SK-N-SH (cell line): ENCODE results near the gene CACNA2D3. TPM values are rescaled to one million over a fixed set of nuclear protein-coding genes. Genes with fewer than 3 reads are reported as not detected.

Source experiments
- CTCF ChIA-PET: fragments of 300-600, 350-600 bp; formaldehyde crosslinking; extraction: SDS; loops from one replicate; lab custom pipeline; 2021; lab: Yijun Ruan, JAX
- POLR2A ChIA-PET: fragments of 350-600 bp; sonication (Branson Sonifier 250); formaldehyde crosslinking; extraction: SDS; loops from one replicate; lab custom pipeline; 2020; ENCODE audit warnings: antibody characterized with exemption, inconsistent platforms; lab: Yijun Ruan, JAX
- DNase-seq: peaks from one replicate; pipeline ENCODE4 v3.0.0; 2012
- H2AFZ ChIP-seq: fragments of 200-600 bp; sonication (generic); 2 replicates; pipeline ENCODE4 v1.8.1; 2016; ENCODE audit warnings: antibody characterized with exemption, mild to moderate bottlenecking, low read depth
- H3F3A ChIP-seq: fragments of 200-600 bp; sonication (generic); replicated peaks from 2 replicates; pipeline ENCODE3; 2016; ENCODE audit warnings: antibody characterized with exemption, mild to moderate bottlenecking; ENCODE audit not compliant: insufficient read depth
- H3K27ac ChIP-seq, 2 experiments: fragments of 200-500 bp in 1 of 2; fragments of 200-600 bp in 1 of 2; sonication (Bioruptor generic) in 1 of 2; sonication (generic), shearing (Covaris generic) in 1 of 2; 2 replicates each; pipeline versions ENCODE4 v1.5.1 to v1.6.1; 2014 to 2016; ENCODE audit warnings: low read depth in 2 of 2, inconsistent platforms in 1 of 2, low read length in 1 of 2, mild to moderate bottlenecking in 1 of 2, mixed read lengths in 1 of 2
- H3K27me3 ChIP-seq: fragments of 200-600 bp; sonication (generic), shearing (Covaris generic); 2 replicates; pipeline ENCODE4 v1.6.1; 2016; ENCODE audit warnings: mixed run types; ENCODE audit not compliant: insufficient read depth
- H3K36me3 ChIP-seq, 2 experiments: fragments of 200-500 bp in 1 of 2; fragments of 200-600 bp in 1 of 2; sonication (Bioruptor generic) in 1 of 2; sonication (generic) in 1 of 2; replicated peaks in 1 of 2; 2 replicates each; pipeline versions ENCODE3 to v1.5.1; 2014 to 2016; ENCODE audit warnings: low read length in 1 of 2, mild to moderate bottlenecking in 1 of 2; ENCODE audit not compliant: insufficient read depth in 2 of 2, control insufficient read depth in 1 of 2
- H3K4me1 ChIP-seq, 2 experiments: fragments of 200-500 bp in 1 of 2; fragments of 200-600 bp in 1 of 2; sonication (Bioruptor generic) in 1 of 2; sonication (generic), shearing (Covaris generic) in 1 of 2; 2 replicates each; pipeline versions ENCODE4 v1.5.1 to v1.6.1; 2014 to 2016; ENCODE audit warnings: low read depth in 1 of 2, low read length in 1 of 2, mixed run types in 1 of 2; ENCODE audit not compliant: insufficient read depth in 2 of 2, control insufficient read depth in 1 of 2
- H3K4me2 ChIP-seq: fragments of 200-600 bp; sonication (generic), shearing (Covaris generic); 2 replicates; pipeline ENCODE4 v1.6.1; 2017; ENCODE audit warnings: mixed run types
- H3K4me3 ChIP-seq, 2 experiments: fragments of 200-500 bp in 1 of 2; fragments of 200-600 bp in 1 of 2; sonication (Bioruptor generic) in 1 of 2; sonication (generic), shearing (Covaris generic) in 1 of 2; 2 replicates each; pipeline versions ENCODE4 v1.5.1 to v1.8.1; 2014 to 2016; ENCODE audit warnings: low read depth in 2 of 2, inconsistent platforms in 1 of 2, low read length in 1 of 2, mild to moderate bottlenecking in 1 of 2, mixed read lengths in 1 of 2, moderate library complexity in 1 of 2
- H3K79me2 ChIP-seq: fragments of 200-600 bp; sonication (generic); 2 replicates; pipeline ENCODE4 v1.8.1; 2017; ENCODE audit warnings: mild to moderate bottlenecking; ENCODE audit not compliant: insufficient read depth
- H3K9ac ChIP-seq: fragments of 200-600 bp; sonication (generic); 2 replicates; pipeline ENCODE4 v1.6.1; 2017; ENCODE audit warnings: mixed run types
- H3K9me2 ChIP-seq: fragments of 200-600 bp; sonication (generic); 2 replicates; pipeline ENCODE4 v1.6.1; 2017; ENCODE audit warnings: mixed run types
- H3K9me3 ChIP-seq: fragments of 200-600 bp; sonication (generic); 2 replicates; pipeline ENCODE4 v1.6.1; 2017; ENCODE audit warnings: mixed run types, mild to moderate bottlenecking, moderate library complexity
- H4K20me1 ChIP-seq: fragments of 200-600 bp; sonication (generic); 2 replicates; pipeline ENCODE4 v1.6.1; 2017; ENCODE audit warnings: mild to moderate bottlenecking, mixed run types; ENCODE audit not compliant: insufficient read depth
- CHD2 ChIP-seq: fragments of 150-350 bp; IDR thresholded peaks from 2 replicates; pipeline ENCODE4 v1.6.1; 2018; ENCODE audit warnings: low read length; ENCODE audit not compliant: partially characterized antibody
- EP300 ChIP-seq, 2 experiments: IDR thresholded peaks; 2 replicates each; pipeline versions ENCODE4 v1.4.0 to v1.6.1; 2012; ENCODE audit warnings: borderline replicate concordance in 1 of 2, low read depth in 1 of 2, low read length in 1 of 2
- EZH2phosphoT487 ChIP-seq: fragments of 200-600 bp; sonication (generic); IDR thresholded peaks from 2 replicates; pipeline ENCODE4 v1.6.1; 2017; ENCODE audit warnings: low read depth, mixed run types, mild to moderate bottlenecking, antibody characterized with exemption, moderate library complexity, borderline replicate concordance
- FOSL2 ChIP-seq: IDR thresholded peaks from 2 replicates; pipeline ENCODE4 v1.4.0; 2012; ENCODE audit warnings: low read depth, mild to moderate bottlenecking, moderate library complexity, borderline replicate concordance
- FOXJ3 ChIP-seq: sonication (generic); formaldehyde crosslinking; IDR thresholded peaks from 2 replicates; pipeline ENCODE4 v1.5.1; 2020; ENCODE audit warnings: mild to moderate bottlenecking, missing genetic modification reagents
- GATA2 ChIP-seq: sonication (generic); formaldehyde crosslinking; IDR thresholded peaks from 2 replicates; pipeline ENCODE4 v1.5.0; 2020; ENCODE audit warnings: mild to moderate bottlenecking, missing genetic modification reagents
- IRF3 ChIP-seq: fragments of 150-350 bp; IDR thresholded peaks from 2 replicates; pipeline ENCODE4 v1.6.1; 2016; ENCODE audit warnings: mild to moderate bottlenecking, low read depth, low read length
- MAX ChIP-seq: IDR thresholded peaks from 2 replicates; pipeline ENCODE4 v1.4.0; 2012; ENCODE audit warnings: low read depth
- MEF2A ChIP-seq: IDR thresholded peaks from 2 replicates; pipeline ENCODE4 v1.4.0; 2012; ENCODE audit warnings: low read depth, borderline replicate concordance
- NRF1 ChIP-seq: IDR thresholded peaks from 2 replicates; pipeline ENCODE4 v1.6.1; 2012; ENCODE audit warnings: low read depth, mild to moderate bottlenecking, low read length
- RCOR1 ChIP-seq: fragments of 150-350 bp; IDR thresholded peaks from 2 replicates; pipeline ENCODE4 v1.6.1; 2017; ENCODE audit warnings: antibody characterized with exemption, low read length
- REST ChIP-seq: IDR thresholded peaks from 2 replicates; pipeline ENCODE4 v1.6.1; 2012; ENCODE audit warnings: mild to moderate bottlenecking, low read depth, low read length, moderate library complexity
- TAF1 ChIP-seq: IDR thresholded peaks from 2 replicates; pipeline ENCODE4 v1.6.1; 2012; ENCODE audit warnings: low read depth, mild to moderate bottlenecking, low read length, moderate library complexity, borderline replicate concordance
- TCF12 ChIP-seq: IDR thresholded peaks from 2 replicates; pipeline ENCODE4 v1.4.0; 2012
- TEAD4 ChIP-seq: IDR thresholded peaks from 2 replicates; pipeline ENCODE4 v1.4.0; 2012; ENCODE audit warnings: mild to moderate bottlenecking, borderline replicate concordance; ENCODE audit not compliant: insufficient read depth
- USF1 ChIP-seq: IDR thresholded peaks from 2 replicates; pipeline ENCODE4 v1.4.0; 2012; ENCODE audit warnings: low read depth, borderline replicate concordance
- USF2 ChIP-seq: fragments of 150-350 bp; IDR thresholded peaks from 2 replicates; pipeline ENCODE4 v1.6.1; 2017; ENCODE audit warnings: antibody characterized with exemption, low read length, low read depth, borderline replicate concordance
- WGBS: methylation state at CpG from one replicate; pipeline ENCODE4 v1.1.6; 2017; ENCODE audit warnings: low lambda C conversion rate; 5-methylcytosine and 5-hydroxymethylcytosine counted together
- polyA plus RNA-seq, 3 experiments: library from polyadenylated mRNA; depleted of rRNA; stranded (reverse); fragments of >200 nt; gene quantifications; 2 replicates each; pipeline ENCODE4 v1.2.3, GENCODE V29; 2012

CACNA2D3 gene
- polyA plus RNA-seq, 1 of the 3 experiments (the other 2 are of a cell fraction): 0.15 TPM

GRCh38 chr3:54567949-54568348 is 445.6 kb downstream of the CACNA2D3 start:
- no peak overlapping the region for H3K4me3 ChIP-seq
- no peak overlapping the region for H2AFZ ChIP-seq
- no peaks in the 10 kb centered on the region for H3K9me3 ChIP-seq
- no peaks in the 10 kb centered on the region for H3K36me3 ChIP-seq
- POLR2A ChIA-PET: no interaction called here
- H3K4me1 ChIP-seq: no peaks in the 10 kb centered on the region
- no peaks in the 10 kb centered on the region for H3F3A ChIP-seq
- no peak for DNase-seq
- CTCF ChIA-PET: no interaction called here
- no peaks in the 10 kb centered on the region for H3K27me3 ChIP-seq
- WGBS: 12% methylated on average over 3 of the region's 3 CpGs
- TF ChIP-seq FOSL2 (no peak), IRF3 (no peak), EZH2phosphoT487 (no peak), REST (no peak), TAF1 (no peak), CHD2 (no peak), TCF12 (no peak), USF1 (no peak), TEAD4 (no peak), EP300 (IDR thresholded peaks at IDR 0.05; ENCODE audit: borderline replicate concordance in 1 of 2, low read depth in 1 of 2, low read length in 1 of 2) (no peak), FOXJ3 (CRISPR knock-in tag) (no peak), RCOR1 (no peak), USF2 (no peak), MAX (no peak), NRF1 (no peak), MEF2A (no peak), GATA2 (CRISPR knock-in tag) (no peak)
- TF ChIP-seq, all 33 proteins: peak for 0
- H3K27ac ChIP-seq: no peak overlapping the region
- no peak overlapping the region for H3K9ac ChIP-seq
- no peaks in the 10 kb centered on the region for H3K79me2 ChIP-seq
- H3K4me2 ChIP-seq: no peak overlapping the region
- no peaks in the 10 kb centered on the region for H4K20me1 ChIP-seq
- H3K9me2 ChIP-seq: no peaks in the 10 kb centered on the region
